Ammon's horn (tissue), 1 donor: Measurements from ENCODE around the gene CBFB.
"Not testable (repeated sequence)": the region's sequence is repeated elsewhere in the genome, so short reads cannot be mapped to it uniquely, and the experiment has no call there.

Source experiments
- DNase-seq: peaks from one replicate; pipeline ENCODE4 v3.0.0-alpha.2; 2016; ENCODE audit warnings: low spot score

The CBFB gene

DNA sequence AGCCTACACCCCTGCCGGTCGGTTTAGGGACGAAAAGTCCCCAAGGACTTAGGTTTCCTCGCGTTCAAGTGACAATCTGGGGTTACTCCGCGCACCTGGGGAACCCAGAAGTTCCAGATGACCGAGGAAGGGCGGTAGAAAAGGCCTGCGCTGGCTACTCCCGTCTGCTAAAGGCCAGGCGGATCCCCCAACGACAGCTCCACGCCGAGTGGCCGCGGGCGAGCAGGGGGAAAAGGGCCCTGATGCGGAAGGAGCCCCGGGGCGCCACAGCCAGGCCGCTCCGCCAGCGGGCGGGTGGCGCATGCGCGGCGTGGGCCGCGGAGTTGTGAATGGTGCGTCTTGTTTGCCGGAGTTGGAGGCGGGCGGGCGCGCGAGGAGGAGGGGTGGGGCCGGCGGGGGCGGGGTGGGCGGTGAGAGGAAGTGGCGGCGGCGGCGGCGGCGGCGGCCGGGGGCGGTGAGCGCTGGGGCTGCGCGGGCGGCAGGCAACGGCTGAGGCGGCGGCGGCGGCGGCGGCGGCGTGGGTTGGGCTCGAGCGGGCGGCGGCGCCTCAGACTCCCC, at the start of gene CBFB:
Gene CBFB, plus strand, starts transcription at position 454 of the 558 bp plus-strand sequence. CDS start 259 bp downstream, outside the sequence.
- DNase-seq: peak; percentile 93

DNA sequence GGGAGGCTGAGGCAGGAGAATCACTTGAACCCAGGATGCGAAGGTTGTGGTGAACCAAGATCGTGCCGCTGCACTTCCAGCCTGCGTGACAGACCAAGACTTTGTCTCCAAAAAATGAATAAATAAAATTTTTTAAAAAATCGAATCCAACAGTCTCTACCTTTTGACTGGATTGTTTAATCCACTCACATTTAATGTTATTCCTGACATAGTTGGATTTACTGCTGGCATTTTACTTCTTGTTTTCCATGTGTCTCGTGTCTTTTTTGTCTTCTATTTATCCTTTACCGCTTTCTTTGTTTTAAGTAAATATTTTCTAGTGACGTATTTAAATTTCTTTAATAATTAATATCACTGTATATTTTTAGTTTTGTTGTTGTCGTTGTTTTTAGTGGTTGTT, 45.9 kb upstream of the CBFB start:
- DNase-seq: no peak

GRCh38 chr16:66984892-66985311, 44.0 kb upstream of the CBFB start:
- DNase-seq: no peak

GRCh38 chr16:66986559-66986958, 42.4 kb upstream of the CBFB start:
- DNase-seq: no peak

GRCh38 chr16:66988197-66988788, 40.7 kb upstream of the CBFB start, which contains the start of gene CES4A:
TSS of gene CES4A (plus strand) at chr16:66988589. CDS start at chr16:66988773, 184 bp downstream.
- no peak for DNase-seq

DNA sequence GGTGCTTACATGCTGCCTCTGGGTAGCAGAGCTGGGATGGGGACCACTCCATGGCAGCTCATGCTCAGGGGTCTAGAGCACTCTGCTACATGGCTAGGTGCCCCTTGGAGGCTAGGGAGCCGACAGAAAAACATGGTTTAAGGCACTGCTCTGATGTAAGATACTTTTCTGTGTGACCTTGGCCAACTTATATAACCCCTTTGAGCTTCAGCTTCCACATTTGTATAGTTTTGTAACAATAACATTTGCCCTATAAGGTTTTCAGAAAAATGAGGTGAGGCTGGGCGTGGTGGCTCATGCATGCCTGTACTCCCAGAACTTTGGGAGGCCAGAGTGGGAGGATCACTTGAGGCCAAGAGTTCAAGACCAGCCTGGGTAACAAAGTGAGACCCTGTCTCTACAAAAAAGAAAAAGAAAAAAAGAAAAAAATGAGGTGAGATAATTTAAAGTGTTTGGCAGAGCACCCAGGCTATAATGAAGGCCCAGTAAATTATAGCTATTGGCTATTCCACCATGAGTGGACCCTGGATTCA, 37.3 kb upstream of the CBFB start:
- no peak for DNase-seq

DNA sequence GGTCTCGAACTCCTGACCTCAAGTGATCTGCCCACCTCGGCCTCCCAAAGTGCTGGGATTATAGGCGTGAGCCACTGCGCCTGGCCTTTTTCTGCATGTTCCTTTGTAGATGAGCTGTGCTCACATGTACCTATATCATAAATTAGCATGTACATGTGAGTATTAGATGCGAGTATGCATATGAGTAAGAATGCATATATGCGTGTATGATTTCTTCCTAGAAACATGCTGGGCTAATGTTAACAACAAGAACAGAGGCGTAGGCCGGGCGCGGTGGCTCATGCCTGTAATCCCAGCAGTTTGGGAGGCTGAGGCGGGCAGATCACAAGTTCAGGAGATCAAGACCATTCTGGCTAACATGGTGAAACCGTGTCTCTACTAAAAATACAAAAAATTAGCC, 35.4 kb upstream of the CBFB start:
- DNase-seq: not testable (repeated sequence)

DNA sequence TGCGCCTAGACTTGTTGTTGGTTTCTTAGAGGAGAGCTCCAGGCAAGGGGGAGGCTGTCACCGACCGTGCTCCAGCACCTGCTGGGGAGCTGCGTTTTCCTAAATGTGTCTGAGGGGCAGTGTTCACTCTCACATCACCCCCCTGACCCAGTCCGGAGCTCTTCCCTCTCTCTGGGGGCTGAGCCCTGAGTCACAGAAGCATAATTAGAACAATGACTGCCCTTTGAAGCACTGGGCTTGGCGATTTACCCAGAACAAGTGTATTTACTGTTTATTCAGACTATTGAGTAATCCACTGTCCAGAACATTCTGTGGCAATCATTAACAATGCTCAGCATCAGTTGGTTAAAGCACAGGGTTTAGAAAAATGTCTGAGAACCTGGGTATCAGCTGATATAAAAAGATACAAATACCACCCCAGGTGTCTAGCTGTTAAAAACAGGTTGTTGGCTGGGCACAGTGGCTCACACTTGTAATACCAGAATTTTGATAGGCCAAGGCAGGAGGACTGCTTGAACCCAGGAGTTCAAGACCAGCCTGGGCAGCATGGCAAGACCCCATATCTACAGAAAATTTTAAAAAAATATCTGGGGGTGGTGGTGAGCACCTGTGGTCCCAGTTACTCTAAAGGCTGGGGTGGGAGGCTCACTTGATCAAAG, 32.5 kb upstream of the CBFB start:
- peak; percentile 97 for DNase-seq

DNA sequence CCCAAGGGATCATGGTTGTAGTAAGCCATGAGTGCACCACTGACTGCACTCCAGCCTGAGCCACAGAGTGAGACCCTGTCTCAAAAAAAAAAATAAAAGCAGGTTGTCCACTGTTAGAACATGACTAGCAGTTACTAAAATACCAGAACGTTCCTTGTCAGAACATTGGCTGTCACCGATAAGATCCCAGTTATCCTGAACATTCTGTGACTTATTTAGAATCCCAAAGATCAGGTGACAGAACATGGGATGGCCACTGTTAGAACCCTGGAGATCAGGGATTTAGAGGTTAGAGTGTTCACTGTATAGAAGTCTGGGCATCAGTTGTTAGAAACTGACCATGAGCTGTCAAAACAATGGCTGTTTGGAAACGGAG, 32.0 kb upstream of the CBFB start:
- DNase-seq: no peak

- peak; percentile 82 for DNase-seq
Observed at GRCh38 chr16:67000384-67001351, 28.3 kb upstream of the CBFB start.

GRCh38 chr16:67001726-67002125, 27.2 kb upstream of the CBFB start:
- DNase-seq: no peak

DNA sequence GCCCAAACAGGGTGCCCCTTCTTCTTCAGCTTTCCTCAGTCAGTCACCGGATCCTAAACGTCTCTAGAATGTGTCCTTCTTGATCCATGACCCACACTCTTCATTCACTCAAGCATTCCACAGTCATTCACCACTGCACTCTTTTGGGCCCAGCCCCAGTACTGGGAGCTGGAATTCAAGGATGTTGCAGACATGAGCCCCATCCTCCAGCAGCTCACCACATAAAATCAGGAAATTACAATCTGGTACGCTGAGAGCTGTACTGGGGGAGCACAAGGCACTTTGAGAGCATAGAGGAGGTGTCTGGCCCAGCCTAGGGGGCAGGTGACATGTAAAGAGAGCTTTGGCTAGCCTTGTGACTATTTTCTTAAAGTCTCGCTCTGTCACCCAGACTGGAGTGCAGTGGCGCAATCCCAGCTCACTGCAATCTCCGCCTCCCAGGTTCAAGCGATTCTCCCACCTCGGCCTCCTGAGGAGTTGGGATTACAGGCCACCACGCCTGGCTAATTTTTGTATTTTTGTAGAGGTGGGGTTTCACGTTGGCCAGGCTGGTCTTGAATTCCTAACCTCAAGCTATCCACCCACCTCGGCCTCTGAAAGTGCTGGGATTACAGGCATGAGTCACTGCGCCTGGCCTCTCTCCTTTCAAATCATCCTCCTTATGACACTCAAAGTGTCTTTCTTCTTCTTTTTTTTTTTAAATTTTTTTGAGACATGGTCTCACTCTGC, 21.9 kb upstream of the CBFB start:
- no peak for DNase-seq

DNA sequence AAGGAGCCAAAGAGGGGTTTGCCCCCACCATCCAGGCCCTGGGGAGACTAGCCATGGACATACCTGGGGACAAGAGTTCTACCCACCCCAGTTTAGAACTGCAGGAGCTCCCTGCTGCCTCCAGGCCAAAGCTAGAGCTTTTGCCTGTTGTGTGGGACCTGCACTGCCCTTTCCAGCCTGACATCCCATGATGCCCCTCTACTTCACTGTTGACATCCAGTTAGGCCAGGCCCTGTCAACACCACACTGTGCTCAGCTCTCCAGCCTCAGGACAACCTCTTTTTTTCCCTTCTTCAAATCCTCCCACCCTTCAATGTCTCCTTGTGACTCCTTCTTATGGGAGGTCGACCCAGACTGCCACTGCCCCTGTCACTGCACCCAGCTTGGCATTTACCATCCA, 19.8 kb upstream of the CBFB start:
- no peak for DNase-seq

DNA sequence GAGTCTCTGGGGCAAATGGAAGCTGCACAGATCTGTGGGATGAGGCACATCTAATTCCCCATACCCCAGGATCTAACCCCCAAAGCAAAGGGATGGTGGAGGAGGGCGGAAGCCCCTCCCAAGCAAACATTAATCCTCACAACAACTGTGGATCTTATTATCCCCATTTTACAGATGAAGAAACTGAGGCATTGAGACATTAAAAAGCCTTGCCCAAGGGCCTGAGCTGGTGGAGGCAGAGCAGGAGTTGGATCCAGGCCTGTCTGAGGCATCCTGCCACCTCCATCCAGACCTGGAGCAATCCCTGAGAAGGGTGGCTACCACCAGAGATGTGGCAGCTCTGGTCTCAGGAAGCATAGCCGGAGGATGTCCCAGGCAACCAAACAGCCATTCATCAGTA, 17.7 kb upstream of the CBFB start:
- no peak for DNase-seq

GRCh38 chr16:67013233-67013822, 15.6 kb upstream of the CBFB start:
- peak; percentile 60 for DNase-seq

GRCh38 chr16:67013823-67014633, 14.9 kb upstream of the CBFB start:
- peak; percentile 65 for DNase-seq

DNA sequence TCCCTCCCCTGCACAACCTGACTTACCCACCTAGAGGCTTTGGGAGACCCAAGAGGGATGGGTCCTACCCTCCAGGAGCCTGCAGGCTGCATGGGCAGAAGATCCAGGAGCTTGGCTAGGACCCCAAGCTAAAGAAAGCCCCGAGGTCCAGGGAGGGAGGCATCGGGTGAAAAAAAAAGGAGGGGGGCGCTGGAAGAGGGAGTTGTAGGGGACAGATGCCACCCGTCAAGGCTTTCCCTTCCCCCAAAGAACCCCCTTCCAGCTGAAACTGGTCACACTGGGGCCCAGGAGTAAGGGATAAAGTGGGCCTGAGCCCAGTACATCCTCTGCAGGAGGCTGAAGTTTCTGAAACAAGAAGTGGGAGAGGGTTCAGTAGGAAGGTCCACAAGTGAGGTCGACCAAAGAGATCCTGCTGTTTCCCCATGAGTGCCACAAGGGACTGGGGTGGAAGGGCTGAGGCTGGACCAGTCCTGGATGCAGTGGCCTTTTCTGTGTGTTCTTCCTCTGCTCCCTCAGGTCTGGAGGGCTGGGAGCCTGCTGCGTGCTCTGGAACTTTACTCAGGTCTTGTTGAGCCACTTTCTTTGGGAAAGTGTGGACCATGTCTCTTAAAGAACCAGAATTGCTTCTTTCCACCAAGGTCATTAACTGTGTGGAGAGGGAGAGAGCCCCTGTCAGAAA, 14.2 kb upstream of the CBFB start:
- DNase-seq: no peak

- DNase-seq: no peak
Observed at GRCh38 chr16:67015313-67015731, 13.6 kb upstream of the CBFB start.

- no peak for DNase-seq
Observed at GRCh38 chr16:67016143-67016542, 12.8 kb upstream of the CBFB start.
